T-helper 22 cell (primary cell): Measurements from ENCODE around the gene ZNF837.
A peak's percentile ranks its signal among the peaks of the same experiment; 100 is the strongest.

Experiments
- DNase-seq: peaks from one replicate; pipeline ENCODE4 v3.0.0-alpha.2; 2020; ENCODE audit warnings: low read depth

ZNF837 gene

DNA sequence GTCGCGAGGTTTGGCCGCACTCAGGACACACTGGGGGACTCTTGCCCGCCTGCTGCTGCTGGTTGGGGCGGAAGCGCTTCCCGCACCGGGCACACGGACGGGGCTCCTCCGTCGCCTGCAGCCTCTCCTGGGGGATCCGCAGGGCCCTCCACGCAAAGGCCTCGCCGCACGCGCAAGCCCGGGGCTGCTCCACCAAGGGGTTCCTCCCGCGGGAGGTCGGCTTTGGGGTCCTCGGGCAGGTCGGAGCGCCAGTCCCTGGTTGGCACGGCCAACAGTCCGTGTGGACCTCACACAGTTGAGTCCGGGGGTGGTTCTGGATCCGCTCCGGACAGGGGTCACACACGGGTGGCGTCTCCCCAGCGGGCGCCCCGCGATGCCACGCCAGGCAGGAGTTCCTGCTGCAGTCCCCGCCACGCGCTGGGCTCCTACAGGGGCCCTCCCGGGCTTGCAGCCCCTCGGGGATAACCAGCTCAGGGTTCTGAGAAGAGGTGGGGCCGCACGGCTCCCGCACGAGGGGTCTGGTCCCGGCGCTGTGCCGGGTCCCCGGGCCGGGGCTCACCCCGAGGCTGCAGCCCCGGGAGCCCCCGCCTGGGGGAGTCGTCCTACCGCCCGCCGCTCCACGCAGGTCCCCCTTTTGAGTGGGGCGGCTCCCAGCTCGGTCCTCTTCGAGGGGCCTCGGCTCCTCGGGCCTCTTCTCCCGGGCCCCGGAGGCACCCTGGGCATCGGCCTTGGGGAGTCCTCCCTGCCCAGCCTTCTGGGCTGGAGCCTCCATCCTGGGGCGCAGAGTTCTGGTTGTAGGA is 12.1 kb downstream of the ZNF837 start:
- no peak for DNase-seq

DNA sequence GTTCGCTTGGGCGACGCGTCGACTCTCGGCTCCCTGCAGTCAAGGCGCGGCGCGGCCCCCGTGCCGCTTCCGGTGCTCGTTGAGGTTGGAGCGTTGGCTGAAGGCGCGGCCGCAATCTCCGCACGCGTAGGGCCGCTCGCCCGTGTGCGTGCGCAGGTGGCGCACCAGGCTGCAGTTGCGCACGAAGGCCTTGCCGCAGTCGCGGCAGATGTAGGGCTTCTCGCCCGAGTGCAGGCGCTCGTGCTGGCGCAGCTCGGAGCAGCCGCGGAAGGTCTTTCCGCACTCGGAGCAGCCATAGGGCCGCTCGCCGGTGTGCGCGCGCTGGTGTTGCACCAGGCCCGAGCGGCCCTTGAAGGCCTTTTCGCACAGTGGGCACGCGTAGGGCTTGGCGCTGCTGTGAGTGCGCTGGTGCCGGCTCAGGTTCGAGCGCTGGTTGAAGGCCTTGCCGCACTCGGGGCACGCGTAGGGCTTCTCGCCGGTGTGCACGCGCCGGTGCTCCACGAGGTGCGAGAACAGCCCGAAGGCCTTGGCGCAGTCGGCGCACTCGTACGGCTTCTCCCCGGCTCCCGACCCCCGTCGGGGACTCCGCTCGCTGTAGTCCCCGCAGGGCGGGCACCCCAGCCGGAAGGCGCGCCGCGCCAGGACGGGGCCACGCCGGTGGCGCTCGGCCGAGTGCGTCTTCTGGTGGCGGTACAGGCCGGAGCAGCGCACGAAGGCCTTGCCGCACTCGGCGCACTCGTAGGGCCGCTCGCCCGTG is 13.0 kb downstream of the ZNF837 start:
- no peak for DNase-seq

DNA sequence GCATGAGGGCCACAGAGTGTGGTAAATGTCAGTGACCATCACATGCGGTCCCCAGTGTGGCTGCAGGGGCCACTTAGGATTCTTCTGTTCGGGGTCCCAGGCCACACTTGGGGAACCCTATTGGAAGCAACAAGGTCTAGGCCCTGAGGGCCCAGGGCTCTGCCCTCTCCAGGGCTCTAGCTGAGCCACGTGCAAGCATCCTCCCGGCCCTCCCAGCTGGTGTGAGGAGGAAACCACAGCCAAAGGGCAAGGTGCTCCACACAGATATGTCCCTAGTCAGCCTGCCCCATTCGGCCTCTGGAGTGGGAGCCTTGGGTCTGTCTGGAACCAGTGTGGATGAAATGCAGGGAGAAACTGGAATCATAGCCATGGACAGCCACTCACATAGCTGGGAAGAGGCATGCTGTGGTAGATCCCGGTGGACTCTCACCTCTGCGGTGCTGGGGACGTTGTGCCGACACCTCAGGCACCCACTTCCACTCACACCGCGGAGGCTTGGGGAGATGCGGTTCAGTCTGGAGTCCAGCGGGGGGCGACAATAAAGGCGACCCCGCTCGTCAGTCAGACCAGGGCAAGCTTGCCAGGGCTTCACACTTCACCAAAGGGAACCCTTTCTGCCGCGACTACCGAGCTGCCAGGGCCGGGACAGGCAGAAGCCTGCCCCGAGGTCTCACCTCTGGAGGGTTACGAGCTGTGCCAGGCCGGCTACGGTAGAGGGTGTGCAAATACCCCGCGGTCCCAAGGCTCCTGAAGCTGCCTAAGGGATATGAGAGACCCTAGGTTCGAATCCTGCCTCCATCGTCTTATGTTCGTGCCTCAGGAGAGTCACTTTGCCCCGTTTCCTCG is 14.0 kb downstream of the ZNF837 start:
- no peak for DNase-seq

DNA sequence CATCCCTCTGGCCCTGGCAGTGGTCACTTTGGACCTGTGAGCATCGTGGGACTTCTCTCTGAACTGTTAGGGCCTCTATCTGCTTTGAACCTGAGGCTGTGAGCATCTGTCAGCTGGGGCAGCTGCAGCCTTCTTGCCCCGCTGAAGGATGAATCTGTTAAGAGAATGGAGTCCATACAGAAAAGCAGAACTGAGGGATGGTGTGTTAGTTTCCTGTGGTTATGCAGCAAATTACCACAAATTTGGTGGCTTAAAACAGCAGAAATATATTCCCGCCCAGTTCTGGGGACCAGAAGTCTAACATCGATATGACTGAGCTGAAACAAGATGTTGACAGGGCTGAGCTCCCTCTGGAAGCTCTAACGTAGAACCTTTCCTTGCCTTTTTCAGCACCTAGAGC is 16.7 kb downstream of the ZNF837 start:
- DNase-seq, result no peak

- peak; percentile 89 for DNase-seq
Observed at GRCh38 chr19:58362272-58362994, 18.4 kb downstream of the ZNF837 start, which contains the start of gene ZNF497. TSS of gene ZNF497 (minus strand) at chr19:58362751. CDS start at chr19:58357635, 5,116 bp downstream.

DNA sequence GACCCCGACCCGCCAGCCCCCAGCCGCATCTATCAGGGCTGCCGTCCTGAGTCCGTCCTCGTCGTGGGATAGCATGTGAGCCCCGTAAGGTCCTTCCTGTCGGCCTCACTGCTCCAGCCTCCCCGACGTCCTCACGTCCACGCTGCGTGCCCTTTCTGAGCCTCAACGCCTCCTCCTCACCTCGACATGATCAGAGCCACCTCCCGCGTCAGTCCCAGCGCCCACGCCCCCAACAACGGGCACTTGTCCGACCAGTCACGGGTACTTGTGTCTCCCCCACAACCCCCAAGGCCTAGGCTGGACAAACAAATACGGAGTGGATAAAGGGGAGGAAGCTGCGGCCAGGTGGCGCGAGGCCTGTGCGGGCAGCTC is 18.9 kb downstream of the ZNF837 start:
- no peak for DNase-seq

GRCh38 chr19:58357481-58358145 is 23.2 kb downstream of the ZNF837 start:
- no peak for DNase-seq

- DNase-seq, result no peak
Observed at GRCh38 chr19:58356766-58357480, 23.9 kb downstream of the ZNF837 start.

DNA sequence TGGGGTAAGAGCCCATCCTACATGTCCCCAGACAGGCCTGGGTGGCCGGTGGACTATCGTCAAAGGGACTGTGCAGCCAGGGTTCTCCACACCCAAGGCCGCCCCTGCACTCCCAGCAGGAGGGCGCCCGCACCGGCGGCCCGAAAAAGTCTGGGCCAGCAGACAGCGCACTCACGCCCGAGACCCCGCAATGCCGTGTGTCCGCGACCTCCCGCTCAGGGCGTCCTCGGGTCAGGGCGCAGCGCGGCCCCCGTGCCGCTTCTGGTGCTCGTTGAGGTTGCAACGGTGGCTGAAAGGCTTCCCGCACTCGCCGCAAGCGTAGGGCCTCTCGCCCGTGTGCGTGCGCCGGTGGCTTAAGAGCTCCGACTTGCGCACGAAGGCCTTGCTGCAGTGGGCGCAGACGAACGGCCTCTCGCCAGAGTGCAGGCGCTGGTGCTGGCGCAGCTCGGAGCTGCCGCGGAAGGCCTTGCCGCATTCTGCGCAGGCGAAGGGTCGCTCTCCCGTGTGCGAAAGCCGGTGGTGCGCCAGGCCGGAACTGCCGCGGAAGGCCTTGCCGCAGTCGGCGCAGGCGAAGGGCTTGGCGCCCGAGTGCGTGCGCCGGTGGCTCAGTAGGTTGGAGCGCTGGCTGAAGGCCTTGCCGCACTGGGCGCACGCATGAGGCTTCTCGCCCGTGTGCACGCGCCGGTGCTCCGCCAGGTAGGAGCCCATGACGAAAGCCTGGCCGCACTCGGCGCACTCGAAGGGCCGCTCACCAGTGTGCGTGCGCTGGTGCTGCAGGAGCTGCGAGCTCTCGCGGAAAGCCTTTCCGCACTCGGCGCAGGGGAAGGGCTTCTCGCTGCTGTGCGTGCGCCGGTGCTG is 24.7 kb downstream of the ZNF837 start:
- no peak for DNase-seq

- DNase-seq, result no peak
Observed at GRCh38 chr19:58355215-58355796, 25.5 kb downstream of the ZNF837 start.

GRCh38 chr19:58354478-58355030 is 26.3 kb downstream of the ZNF837 start:
- DNase-seq, result no peak

DNA sequence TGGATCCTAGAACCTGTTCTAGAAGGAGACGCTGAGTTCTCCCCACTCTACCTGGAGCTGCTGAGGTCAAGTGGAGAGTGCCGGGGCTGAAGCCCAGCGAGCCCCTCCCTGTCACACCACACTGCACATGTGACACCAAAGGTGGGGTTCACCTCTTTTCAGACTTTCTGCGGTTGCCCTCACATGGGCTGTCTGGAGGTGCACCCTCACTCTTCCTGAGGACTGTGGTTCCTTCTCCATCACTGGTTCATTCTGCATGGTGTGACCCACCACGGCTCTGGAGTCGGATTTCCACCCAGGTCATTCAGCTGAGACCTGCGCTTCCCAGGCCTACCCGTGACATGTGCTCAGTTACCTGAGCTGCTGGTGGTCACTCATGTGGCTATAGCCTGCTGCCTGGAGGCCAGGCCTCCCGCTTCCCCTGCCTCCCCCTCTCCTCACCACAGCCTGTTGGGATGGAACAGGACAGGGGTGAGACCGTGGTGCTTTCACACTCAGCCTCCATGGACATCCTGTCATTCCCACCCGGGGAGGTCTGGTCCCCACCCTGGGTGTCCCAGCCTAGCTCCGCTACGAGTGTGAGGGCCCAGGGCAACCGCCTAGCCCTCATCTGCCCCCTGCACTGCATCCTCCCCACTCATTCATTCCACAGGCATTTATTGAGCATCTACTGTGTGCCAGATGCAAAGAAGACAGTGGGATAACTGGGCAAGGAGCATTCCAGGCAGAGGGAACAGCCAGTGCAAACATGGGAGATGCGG is 26.9 kb downstream of the ZNF837 start:
- DNase-seq, result no peak

DNA sequence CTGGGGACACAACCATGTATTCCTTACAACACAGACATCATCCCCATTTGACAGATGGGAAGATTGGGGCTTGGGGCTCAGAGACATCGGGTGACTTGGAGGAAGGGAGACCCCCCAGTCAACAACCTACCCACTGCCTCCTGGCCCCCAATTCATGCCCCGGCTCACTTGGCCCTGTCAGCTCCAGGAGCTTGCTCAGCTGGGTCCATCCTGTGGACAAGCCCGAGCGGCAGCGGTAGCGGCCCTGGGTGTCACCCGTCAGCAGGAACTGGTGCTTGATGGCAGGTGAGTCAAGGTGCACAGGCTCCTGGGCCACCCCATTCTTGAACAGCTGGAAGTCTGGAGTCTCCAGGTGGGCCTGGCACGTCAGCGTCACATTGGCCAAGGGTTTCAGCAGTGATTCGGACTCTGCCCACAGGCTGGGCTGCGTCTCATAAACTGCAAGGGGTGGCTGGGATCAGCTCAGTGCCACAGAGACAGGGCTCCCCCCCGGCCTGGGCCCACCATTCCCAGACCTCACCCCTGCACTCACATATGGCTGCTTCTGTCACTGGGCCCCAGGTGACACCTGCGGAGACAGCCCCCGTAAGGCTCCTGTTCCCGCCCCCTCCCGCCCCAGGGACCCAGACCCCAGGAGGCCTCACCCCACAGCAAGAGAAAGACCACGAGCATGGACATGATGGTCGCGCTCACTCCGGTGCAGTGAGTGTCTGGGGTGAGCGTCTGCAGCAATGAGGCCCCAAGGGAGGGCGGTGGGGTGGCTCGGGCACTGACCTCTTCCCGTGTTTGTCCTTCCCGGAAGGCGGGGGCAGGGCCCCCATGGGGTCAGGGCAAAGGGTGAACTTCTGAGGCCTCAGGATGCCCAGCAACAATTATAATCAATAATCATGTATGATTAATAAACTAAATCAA is 27.8 kb downstream of the ZNF837 start, which contains the start of gene A1BG:
Gene A1BG (minus strand): TSS at position 733 of the 912 bp plus-strand sequence. CDS start 55 bp downstream, at position 678.
- no peak for DNase-seq

GRCh38 chr19:58351990-58352755 is 28.7 kb downstream of the ZNF837 start:
- DNase-seq, result no peak

GRCh38 chr19:58351558-58351878 is 29.3 kb downstream of the ZNF837 start:
- DNase-seq, result no peak

GRCh38 chr19:58350871-58351557 is 29.8 kb downstream of the ZNF837 start:
- DNase-seq, result no peak
